T47D (cell line): ENCODE results near the gene HMGCS2.
A peak's percentile ranks its signal among the peaks of the same experiment; 100 is the strongest.
"Not testable (repeated sequence)": the region's sequence is repeated elsewhere in the genome, so short reads cannot be mapped to it uniquely, and the experiment has no call there.

Experiments used
- DNase-seq, 2 experiments: peaks; one replicate each; pipeline versions ENCODE4 v3.0.0 to v3.0.0-alpha.2; 2011 to 2012; ENCODE audit warnings: low read depth in 1 of 2, low spot score in 1 of 2
- JUND ChIP-seq: IDR thresholded peaks from 2 replicates; pipeline ENCODE4 v1.6.1; 2012; ENCODE audit warnings: low read depth
- in situ Hi-C: cut with HindIII; loops from 2 replicates; pipeline ENCODE4 v1.10.0; 2016; ENCODE audit warnings: low sequenced_read_pairs, low pct_unique_long_range_greater_than_20kb

Gene HMGCS2

DNA sequence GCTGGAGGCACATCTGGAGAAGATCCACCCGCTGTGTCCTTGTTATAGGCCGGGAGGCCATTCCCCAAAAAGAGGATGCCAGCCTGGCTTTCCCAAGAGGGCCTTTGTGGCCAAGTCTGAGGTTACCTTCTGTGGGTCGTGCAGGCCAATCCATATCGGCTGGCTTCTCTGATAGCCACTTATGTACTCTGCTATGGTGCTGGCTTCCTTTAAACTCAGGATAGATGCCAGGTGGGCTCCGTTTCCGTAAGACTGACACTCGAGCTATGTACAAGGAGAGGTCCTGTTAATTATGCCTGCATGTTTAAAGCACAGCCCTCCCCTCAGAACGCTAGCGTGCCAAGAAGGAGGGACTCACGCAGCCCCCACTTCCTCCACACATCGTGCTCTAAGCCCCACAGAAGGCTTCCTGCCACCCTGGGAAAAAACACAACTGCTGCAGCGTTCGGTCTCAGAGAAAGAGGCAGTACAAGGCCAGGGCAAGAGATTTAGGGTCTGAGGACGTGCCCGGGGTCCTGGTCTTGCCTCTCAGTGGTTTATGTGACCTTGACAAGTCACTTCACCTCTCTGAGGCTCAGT lies 31.0 kb upstream of the HMGCS2 start:
- in situ Hi-C loops, result no loop called here
- DNase-seq, result no peak
- no peak for TF ChIP-seq JUND

DNA sequence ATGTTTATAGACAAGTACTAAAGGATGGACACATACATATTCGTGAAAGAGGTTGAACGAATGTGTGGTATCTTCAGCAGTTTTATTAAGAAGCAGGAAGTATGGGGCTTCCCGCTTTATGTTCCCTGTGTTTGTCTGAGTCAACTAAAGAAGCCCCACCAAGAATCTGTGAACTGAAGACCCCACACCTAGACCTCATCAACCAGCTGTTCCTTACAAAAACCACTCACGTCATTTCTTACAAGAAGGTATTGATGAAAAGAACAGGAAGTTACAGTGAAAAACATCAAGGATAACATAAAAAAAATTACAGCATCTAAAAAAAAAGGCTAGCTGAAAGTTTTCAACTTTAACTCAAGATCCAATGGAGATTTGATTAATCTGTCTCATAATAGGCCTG lies 30.3 kb upstream of the HMGCS2 start:
- TF ChIP-seq JUND, result no peak
- DNase-seq, result no peak
- in situ Hi-C loops, result no loop called here

DNA sequence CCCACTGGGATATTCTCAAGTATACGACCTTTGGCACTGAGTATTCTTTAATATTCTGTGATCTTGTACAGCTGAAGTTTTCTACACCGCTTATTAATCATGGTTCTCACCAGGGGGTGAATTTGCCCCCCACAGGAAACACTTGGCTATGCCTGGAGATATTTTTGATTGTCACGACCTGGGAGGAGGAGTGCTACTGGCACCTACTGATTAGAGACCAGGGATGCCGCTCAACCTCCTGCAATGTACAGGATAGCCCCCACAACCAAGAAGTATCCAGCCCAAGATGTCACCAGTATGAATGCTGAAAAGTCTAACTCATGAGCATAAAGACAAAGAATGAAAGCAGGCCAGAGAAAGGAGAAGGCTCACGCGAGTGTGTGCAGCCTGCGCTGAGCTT lies 28.9 kb upstream of the HMGCS2 start:
- no peak for DNase-seq
- no peak for TF ChIP-seq JUND
- in situ Hi-C loops, result no loop called here

DNA sequence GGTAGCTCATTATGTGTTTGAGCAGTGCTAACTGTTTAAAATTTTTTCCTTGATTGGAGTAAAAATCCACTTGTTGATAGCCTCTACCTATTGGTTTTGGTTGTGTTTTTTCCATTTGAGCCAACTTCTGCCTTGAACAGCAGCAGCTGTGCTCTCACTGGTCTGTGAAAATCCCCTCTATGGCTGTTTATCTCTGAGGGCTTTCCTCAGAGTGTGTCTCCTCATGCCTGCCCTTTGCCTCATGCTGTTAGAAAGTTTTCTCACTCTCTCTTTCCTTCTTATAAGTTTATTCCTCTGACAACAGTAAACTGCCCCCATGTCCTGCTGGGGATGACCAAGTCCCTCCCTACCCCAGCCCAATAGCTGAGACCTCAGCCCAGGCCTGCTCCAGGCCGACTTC lies 28.5 kb upstream of the HMGCS2 start:
- TF ChIP-seq JUND, result no peak
- in situ Hi-C loops, result no loop called here
- DNase-seq, result no peak

DNA sequence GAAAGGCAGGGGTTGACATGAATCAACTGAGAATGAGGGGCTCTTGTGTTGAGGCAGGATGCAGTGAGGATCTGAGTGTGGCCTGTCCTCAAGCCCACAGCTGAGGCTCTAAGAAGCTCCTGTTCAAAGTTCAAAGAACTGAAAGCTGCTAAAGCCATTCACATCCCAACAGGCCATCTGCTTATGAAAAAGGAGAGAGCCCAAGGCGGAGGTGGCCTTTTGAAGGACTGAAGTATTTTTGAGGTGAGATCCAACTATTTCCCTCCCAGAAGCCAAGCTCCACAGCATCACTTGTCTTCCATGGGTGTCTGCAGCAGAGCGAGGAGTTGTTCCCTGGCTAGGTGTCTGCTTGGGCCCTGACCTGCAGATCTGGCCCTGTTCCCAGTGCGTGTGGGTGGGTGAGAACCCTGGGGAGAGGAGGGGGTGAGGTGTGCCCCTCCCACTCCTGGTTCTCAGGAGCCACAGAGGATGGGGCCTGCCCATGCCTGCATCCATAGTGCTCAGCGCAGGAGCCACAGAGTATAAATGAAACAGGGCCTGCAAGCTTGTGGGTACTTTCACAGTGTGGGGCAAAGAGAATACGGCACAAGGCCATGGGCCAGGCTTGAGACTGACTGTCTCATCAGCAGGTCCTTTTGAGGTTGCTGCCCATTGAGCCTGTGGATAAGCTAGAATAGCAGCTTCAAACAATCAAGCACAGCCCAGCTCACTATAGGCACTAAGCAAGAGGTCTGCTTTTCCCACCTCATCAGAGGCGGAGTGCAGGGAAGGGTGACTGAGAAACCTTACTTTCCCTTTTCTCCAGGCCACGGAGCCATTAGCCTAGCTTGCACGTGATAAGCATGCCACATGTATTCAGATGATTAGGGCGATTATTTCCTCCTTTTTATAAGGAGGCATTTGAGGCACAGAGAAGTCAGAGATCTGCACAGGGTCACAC lies 26.8 kb upstream of the HMGCS2 start:
- DNase-seq, result no peak
- in situ Hi-C loops, result no loop called here
- no peak for TF ChIP-seq JUND

DNA sequence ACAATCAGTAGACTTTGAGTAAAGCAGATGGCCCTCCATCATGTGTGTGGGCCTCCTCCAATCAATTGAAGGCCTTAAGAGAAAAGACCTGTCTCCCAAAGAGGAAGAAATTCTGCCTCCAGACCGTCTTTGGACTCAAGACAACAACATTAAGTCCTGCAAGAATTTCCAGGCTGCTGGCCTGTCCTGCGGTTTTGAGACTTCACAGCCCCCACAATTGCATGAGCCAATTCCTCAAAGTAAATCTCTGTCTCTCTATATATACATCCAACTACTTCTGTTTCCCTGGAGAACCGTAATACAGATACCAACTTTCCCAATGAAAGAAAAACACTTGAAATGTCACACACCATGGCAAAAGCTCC lies 26.2 kb upstream of the HMGCS2 start:
- in situ Hi-C loops, result no loop called here
- DNase-seq, result no peak

DNA sequence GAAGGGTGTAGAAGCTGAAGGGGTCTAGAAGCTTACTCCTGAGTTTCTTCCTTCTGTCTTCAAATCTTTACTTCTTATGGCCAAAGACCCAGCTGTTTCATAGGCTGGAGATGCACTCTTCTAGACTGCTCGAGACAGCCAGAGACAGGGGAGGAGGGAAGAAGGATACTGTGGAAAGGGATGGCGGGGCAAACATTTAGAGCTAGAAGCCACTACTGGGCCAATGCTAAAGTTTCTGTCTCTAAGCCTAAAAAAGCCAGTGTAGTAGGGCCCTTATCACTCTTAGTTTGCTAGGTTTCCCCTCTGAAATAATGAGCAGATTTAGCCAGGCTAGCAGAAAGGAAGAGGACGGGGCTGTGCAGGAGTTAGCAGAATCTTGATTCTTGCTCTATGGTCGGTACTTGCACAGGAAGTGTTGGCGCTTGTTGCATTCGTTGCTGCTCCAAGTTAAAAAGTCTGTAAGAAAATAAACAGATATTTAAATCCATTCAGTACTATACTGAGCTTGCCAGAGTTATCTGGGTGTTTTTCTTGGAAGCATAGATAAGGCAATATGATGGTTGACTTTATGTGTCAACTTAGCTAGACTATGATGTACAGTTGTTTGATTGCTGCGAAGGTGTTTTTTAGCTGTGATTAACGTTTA lies 25.6 kb upstream of the HMGCS2 start:
- in situ Hi-C loops, result no loop called here
- TF ChIP-seq JUND, result no peak
- DNase-seq, result no peak

More for the DNA sequence above, 26.2 kb upstream of the HMGCS2 start:
- TF ChIP-seq JUND, result no peak

DNA sequence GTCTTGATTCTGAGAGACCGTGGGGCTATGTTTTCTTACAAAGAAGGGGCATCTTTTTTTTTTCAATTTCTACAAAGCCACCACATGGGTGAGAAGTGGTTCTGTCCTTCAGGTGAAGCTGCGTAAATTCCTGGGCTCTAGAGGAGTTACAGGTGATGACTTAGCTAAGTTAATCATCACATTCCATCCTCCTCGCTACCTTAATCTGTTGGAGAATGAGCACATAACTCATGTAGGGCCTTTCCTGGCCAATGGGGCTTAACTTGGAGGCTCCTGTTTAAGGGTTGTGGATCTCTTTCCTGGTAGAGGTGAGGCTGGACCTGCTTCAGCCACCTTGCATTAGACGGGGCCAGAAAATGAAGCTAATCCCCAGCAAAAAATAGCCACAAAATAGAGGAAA lies 22.7 kb upstream of the HMGCS2 start:
- DNase-seq, result no peak
- in situ Hi-C loops, result no loop called here
- TF ChIP-seq JUND, result no peak

DNA sequence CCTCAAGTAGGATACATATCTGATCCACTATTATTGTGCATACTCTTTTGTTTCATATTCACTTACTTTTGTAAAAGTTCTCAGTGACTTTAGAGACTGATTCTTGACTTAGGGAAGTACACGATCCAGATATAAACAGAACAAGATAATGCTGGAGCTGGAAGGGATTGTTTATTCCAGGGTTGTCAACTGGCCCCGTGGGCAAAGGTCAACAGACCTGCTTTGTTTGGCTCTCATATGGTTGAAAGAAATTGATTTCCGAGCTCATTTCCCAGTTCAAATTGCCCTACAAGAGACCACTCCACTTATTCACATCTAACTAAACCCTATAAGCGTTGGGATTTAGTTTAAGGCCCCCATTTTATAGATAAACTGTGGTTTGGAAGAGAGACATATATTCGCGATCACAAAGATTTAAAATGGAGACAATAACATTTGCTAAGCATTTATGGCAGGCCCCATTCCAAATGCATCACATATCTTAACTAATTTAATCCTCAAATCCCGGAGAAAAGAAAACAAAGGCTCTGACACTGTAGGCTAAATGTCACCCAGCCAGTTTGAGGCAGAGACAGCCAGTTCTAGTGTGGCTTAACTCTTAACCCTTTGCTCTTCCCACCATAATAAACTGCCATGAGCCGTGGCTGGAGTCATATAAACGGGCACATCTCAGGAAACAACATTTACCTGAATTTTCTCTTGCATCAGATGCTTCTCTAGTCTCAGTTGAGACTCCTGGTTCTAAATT lies 21.9 kb upstream of the HMGCS2 start:
- in situ Hi-C loops, result no loop called here
- peak in 1 of 2 experiments; percentile 84 for DNase-seq
- TF ChIP-seq JUND, result 0 out of 2 replicates have a peak, but pooled peaks have one; percentile 22

DNA sequence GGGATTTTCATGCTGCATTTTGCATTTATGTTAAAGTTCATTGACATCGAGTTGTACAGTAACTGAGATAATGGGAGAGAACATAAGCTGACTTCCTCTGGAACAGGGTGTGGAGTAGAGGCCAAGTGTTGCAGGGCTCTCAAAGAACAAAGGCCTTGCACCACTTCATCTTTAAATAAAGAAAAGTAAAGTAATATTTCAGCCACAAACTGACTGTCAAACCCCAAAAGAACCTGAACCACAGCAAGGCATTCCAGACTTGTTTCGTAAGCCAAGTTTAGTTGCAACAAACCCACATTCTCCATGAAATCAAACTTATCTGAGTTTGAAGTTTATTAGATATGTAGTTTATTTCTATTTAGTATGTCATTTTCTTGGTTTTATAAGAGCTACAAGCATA lies 19.1 kb upstream of the HMGCS2 start:
- no peak for DNase-seq
- in situ Hi-C loops, result no loop called here
- TF ChIP-seq JUND, result no peak

DNA sequence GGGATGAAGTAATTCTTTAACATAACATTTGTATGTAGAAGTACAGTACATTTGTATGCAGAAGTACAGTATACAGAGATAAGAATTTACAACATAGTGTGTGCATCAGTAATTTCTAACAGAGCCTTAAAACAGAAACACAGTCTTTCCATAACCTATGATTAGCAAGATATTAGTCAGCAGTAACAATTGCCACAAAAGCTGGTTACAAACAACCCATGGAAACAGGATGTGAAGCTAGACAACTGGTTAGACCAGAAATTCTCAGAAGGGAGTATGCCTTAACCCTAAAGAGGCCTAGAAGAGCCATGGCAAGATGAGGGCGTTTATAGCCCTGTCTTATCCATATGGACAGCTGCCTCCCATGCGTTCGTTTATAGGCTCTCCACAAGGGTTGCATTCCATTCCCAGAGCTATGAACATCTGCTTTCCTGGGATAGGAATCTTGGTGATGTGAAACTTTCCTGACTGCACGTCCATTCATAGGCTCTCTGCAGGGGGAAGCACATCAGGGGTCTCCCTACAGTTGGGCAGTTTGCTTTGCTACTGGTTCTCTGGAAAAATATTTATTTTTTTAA lies 17.9 kb upstream of the HMGCS2 start:
- in situ Hi-C loops, result not testable (repeated sequence)
- peak in 1 of 2 experiments; percentile 59 for DNase-seq

DNA sequence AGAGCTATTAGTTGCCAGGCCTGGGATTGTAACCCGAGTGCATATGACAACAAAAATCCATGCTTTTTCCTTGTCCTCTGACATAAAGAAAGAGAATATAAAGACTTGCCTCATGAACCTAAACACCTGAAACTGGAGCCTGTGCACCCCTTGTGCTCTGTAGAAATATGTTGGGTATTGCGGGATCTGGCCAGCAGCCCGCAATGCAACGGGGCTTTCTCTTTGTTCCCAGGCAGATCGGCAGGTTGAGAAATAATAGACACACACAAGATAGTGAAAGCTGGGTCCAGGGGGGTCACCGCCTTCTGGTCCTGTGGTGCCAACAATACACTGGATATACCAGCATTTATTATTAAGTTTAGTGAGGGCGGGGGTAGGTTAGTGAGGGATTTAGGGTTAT lies 17.3 kb upstream of the HMGCS2 start:
- DNase-seq, in situ Hi-C loops: not testable (repeated sequence)
